H54 (cell line): ENCODE measurements around the gene RUFY3.
"Not testable (repeated sequence)": the region's sequence is repeated elsewhere in the genome, so short reads cannot be mapped to it uniquely, and the experiment has no call there.

ENCODE experiments used
- DNase-seq: peaks from one replicate; pipeline ENCODE4 v3.0.0; 2011; ENCODE audit warnings: low spot score, mixed read lengths; ENCODE audit not compliant: insufficient read length
- FAIRE-seq: peaks from 3 replicates; lab custom pipeline; 2011; peaks lifted over from hg19 to GRCh38; lab: Jason Lieb, UNC
- POLR2A ChIP-seq: IDR thresholded peaks from 2 replicates; pipeline ENCODE4 v1.6.1; 2011; ENCODE audit warnings: low read depth, mild to moderate bottlenecking, low read length

The RUFY3 gene

GRCh38 chr4:70759627-70760026 is 37.9 kb downstream of the RUFY3 start:
- no peak for FAIRE-seq
- no peak for TF ChIP-seq POLR2A
- no peak for DNase-seq

GRCh38 chr4:70760662-70761061 is 38.9 kb downstream of the RUFY3 start:
- TF ChIP-seq POLR2A, result no peak
- DNase-seq (no peak), FAIRE-seq (no peak)

- FAIRE-seq (no peak), DNase-seq (no peak)
- TF ChIP-seq POLR2A, result no peak
Observed at GRCh38 chr4:70761276-70761816, 39.6 kb downstream of the RUFY3 start.

- FAIRE-seq (no peak), DNase-seq (no peak)
- no peak for TF ChIP-seq POLR2A
Observed at GRCh38 chr4:70765368-70765767, 43.6 kb downstream of the RUFY3 start.

GRCh38 chr4:70768301-70768948 is 46.7 kb downstream of the RUFY3 start:
- no peak for FAIRE-seq
- TF ChIP-seq POLR2A, result no peak
- DNase-seq, result no peak

- not testable (repeated sequence) for FAIRE-seq, DNase-seq
Observed at GRCh38 chr4:70769396-70769795, 47.6 kb downstream of the RUFY3 start.

- TF ChIP-seq POLR2A, result no peak
- FAIRE-seq, result no peak
- no peak for DNase-seq
Observed at GRCh38 chr4:70772929-70773555, 51.3 kb downstream of the RUFY3 start.

GRCh38 chr4:70778888-70779422 is 57.2 kb downstream of the RUFY3 start:
- TF ChIP-seq POLR2A, result no peak
- DNase-seq, result no peak
- FAIRE-seq, result no peak

- FAIRE-seq, result no peak
- TF ChIP-seq POLR2A, result no peak
Observed at GRCh38 chr4:70783096-70783495, 61.3 kb downstream of the RUFY3 start.

GRCh38 chr4:70787496-70787895 is 65.7 kb downstream of the RUFY3 start:
- no peak for TF ChIP-seq POLR2A
- no peak for DNase-seq
- FAIRE-seq, result no peak

More at GRCh38 chr4:70783096-70783495, 61.3 kb downstream of the RUFY3 start:
- DNase-seq, result no peak

- no peak for TF ChIP-seq POLR2A
- DNase-seq (no peak), FAIRE-seq (no peak)
Observed at GRCh38 chr4:70788733-70789132, 67.0 kb downstream of the RUFY3 start.

- no peak for TF ChIP-seq POLR2A
- no peak for FAIRE-seq
- DNase-seq, result no peak
Observed at GRCh38 chr4:70793626-70794025, 71.9 kb downstream of the RUFY3 start.

- FAIRE-seq (no peak), DNase-seq (no peak)
- TF ChIP-seq POLR2A, result no peak
Observed at GRCh38 chr4:70801265-70801809, 79.6 kb downstream of the RUFY3 start.

GRCh38 chr4:70802928-70803580 is 81.3 kb downstream of the RUFY3 start:
- FAIRE-seq (no peak), DNase-seq (no peak)
- TF ChIP-seq POLR2A, result no peak
